H1 (cell line): ENCODE data around the gene ZNF254. TPM values are rescaled to one million over a fixed set of nuclear protein-coding genes. Genes with fewer than 3 reads are reported as not detected.

Experiments used
- CTCF ChIA-PET: fragments of 300-600 bp; sonication (Branson Sonifier 250); formaldehyde crosslinking; loops from one replicate; lab custom pipeline; 2021; ENCODE audit not compliant: partially characterized antibody; lab: Charles Lee
- POLR2A ChIA-PET: fragments of 300-600 bp; sonication (Branson Sonifier 250); formaldehyde crosslinking; loops from one replicate; lab custom pipeline; 2021; ENCODE audit warnings: inconsistent platforms; ENCODE audit not compliant: partially characterized antibody; lab: Charles Lee
- DNase-seq, 2 experiments: peaks; one replicate each; pipeline versions ENCODE4 v3.0.0 to v3.0.0-alpha.2; 2010 to 2022; ENCODE audit warnings: low spot score in 2 of 2, low read depth in 1 of 2, mixed read lengths in 1 of 2
- FAIRE-seq: peaks from 2 replicates; lab custom pipeline; 2011; peaks lifted over from hg19 to GRCh38; lab: Jason Lieb, UNC
- H2AFZ ChIP-seq: 2 replicates; pipeline ENCODE4 v1.8.1; 2012; ENCODE audit warnings: low read length, inconsistent platforms
- H2AK5ac ChIP-seq: 2 replicates; pipeline ENCODE4 v1.6.1; 2013; ENCODE audit warnings: low read depth, low read length
- H2BK120ac ChIP-seq: replicated peaks from 2 replicates; pipeline ENCODE3; 2013; ENCODE audit warnings: low read depth, low read length, inconsistent platforms
- H2BK12ac ChIP-seq: 2 replicates; pipeline ENCODE4 v1.6.1; 2013; ENCODE audit warnings: low read depth, low read length
- H2BK15ac ChIP-seq: 2 replicates; pipeline ENCODE4 v1.6.1; 2013; ENCODE audit warnings: low read length
- H2BK20ac ChIP-seq: 2 replicates; pipeline ENCODE4 v1.6.1; 2013; ENCODE audit warnings: low read length
- H2BK5ac ChIP-seq: 2 replicates; pipeline ENCODE4 v1.6.1; 2013; ENCODE audit warnings: low read depth, low read length
- H3K14ac ChIP-seq: 2 replicates; pipeline ENCODE4 v1.6.1; 2013; ENCODE audit warnings: inconsistent platforms; ENCODE audit not compliant: insufficient read length
- H3K18ac ChIP-seq: 2 replicates; pipeline ENCODE4 v1.6.1; 2013; ENCODE audit warnings: low read length; ENCODE audit errors: extremely low read depth
- H3K23ac ChIP-seq: 2 replicates; pipeline ENCODE4 v1.6.1; 2013; ENCODE audit warnings: inconsistent platforms; ENCODE audit not compliant: insufficient read length
- H3K23me2 ChIP-seq: 2 replicates; pipeline ENCODE4 v1.6.1; 2013; ENCODE audit warnings: low read depth, low read length
- H3K27ac ChIP-seq: 2 replicates; pipeline ENCODE4 v1.6.1; 2011; ENCODE audit warnings: low read depth, low read length, inconsistent platforms
- H3K27me3 ChIP-seq, 4 experiments: replicated peaks in 1 of 4; 1 replicate in 1 of 4; 2 replicates in 3 of 4; pipeline versions ENCODE4 v1.6.1 to v1.8.1; 2011 to 2013; ENCODE audit warnings: low read length in 3 of 4, mild to moderate bottlenecking in 3 of 4, inconsistent platforms in 2 of 4, mixed read lengths in 2 of 4, moderate library complexity in 1 of 4; ENCODE audit not compliant: control insufficient read depth in 3 of 4, insufficient read depth in 3 of 4; ENCODE audit errors: extremely low read depth in 1 of 4
- H3K36me3 ChIP-seq, 4 experiments: 2 replicates each; pipeline versions ENCODE4 v1.6.1 to v1.8.1; 2011 to 2013; ENCODE audit warnings: mild to moderate bottlenecking in 4 of 4, low read length in 3 of 4, moderate library complexity in 2 of 4, control low read depth in 1 of 4, inconsistent platforms in 1 of 4; ENCODE audit not compliant: insufficient read depth in 4 of 4, control insufficient read depth in 2 of 4
- H3K4ac ChIP-seq: replicated peaks from 2 replicates; pipeline ENCODE3; 2013; ENCODE audit warnings: low read length, low read depth, mixed read lengths, inconsistent platforms; ENCODE audit not compliant: insufficient read length
- H3K4me1 ChIP-seq, 4 experiments: replicated peaks in 1 of 4; 1 replicate in 1 of 4; 2 replicates in 3 of 4; pipeline versions ENCODE4 v1.6.1 to v1.8.1; 2011 to 2013; ENCODE audit warnings: low read length in 3 of 4, inconsistent platforms in 2 of 4, mixed read lengths in 1 of 4; ENCODE audit not compliant: insufficient read depth in 4 of 4, control insufficient read depth in 3 of 4
- H3K4me2 ChIP-seq, 2 experiments: 2 replicates each; pipeline versions ENCODE4 v1.6.1 to v1.8.1; 2011 to 2013; ENCODE audit warnings: low read depth in 2 of 2, low read length in 2 of 2, control low read depth in 1 of 2, inconsistent platforms in 1 of 2, mild to moderate bottlenecking in 1 of 2; ENCODE audit not compliant: insufficient read depth in 1 of 2
- H3K4me3 ChIP-seq, 4 experiments: fragments of 200-600, 300-600 bp in 1 of 4; sonication (generic), shearing (Covaris generic), sonication (Bioruptor Twin) in 1 of 4; 2 replicates each; pipeline versions ENCODE4 v1.5.1 to v1.8.1; 2011 to 2016; ENCODE audit warnings: low read length in 4 of 4, low read depth in 3 of 4, control low read depth in 2 of 4, inconsistent platforms in 2 of 4, mild to moderate bottlenecking in 2 of 4, mixed read lengths in 1 of 4, moderate library complexity in 1 of 4; ENCODE audit not compliant: insufficient read depth in 2 of 4; ENCODE audit errors: extremely low read depth in 1 of 4
- H3K56ac ChIP-seq: replicated peaks from 2 replicates; pipeline ENCODE3; 2013; ENCODE audit warnings: low read depth, mild to moderate bottlenecking, mixed read lengths, low read length, inconsistent platforms; ENCODE audit not compliant: insufficient read length
- H3K79me1 ChIP-seq: 2 replicates; pipeline ENCODE4 v1.6.1; 2013; ENCODE audit warnings: low read depth, low read length, control low read depth
- H3K79me2 ChIP-seq, 2 experiments: 2 replicates each; pipeline versions ENCODE4 v1.6.1 to v1.8.1; 2012 to 2013; ENCODE audit warnings: low read length in 2 of 2, mild to moderate bottlenecking in 2 of 2, inconsistent platforms in 1 of 2; ENCODE audit not compliant: insufficient read depth in 2 of 2, control insufficient read depth in 1 of 2
- H3K9ac ChIP-seq, 4 experiments: replicated peaks in 1 of 4; 1 replicate in 1 of 4; 2 replicates in 3 of 4; pipeline versions ENCODE4 v1.6.1 to v1.8.1; 2011 to 2013; ENCODE audit warnings: low read depth in 3 of 4, low read length in 3 of 4, control low read depth in 2 of 4, mild to moderate bottlenecking in 2 of 4, moderate library complexity in 2 of 4, inconsistent platforms in 1 of 4; ENCODE audit errors: extremely low read depth in 1 of 4
- H3K9me3 ChIP-seq, 2 experiments: 2 replicates each; pipeline versions ENCODE4 v1.6.1 to v1.8.1; 2012 to 2013; ENCODE audit warnings: mild to moderate bottlenecking in 2 of 2, moderate library complexity in 2 of 2, control low read depth in 1 of 2, inconsistent platforms in 1 of 2, low read depth in 1 of 2, low read length in 1 of 2, mixed read lengths in 1 of 2; ENCODE audit not compliant: insufficient read depth in 2 of 2
- H4K20me1 ChIP-seq, 2 experiments: replicated peaks in 1 of 2; 2 replicates each; pipeline versions ENCODE3 to v1.8.1; 2011 to 2013; ENCODE audit warnings: inconsistent platforms in 2 of 2, low read length in 2 of 2, mild to moderate bottlenecking in 1 of 2; ENCODE audit not compliant: insufficient read depth in 2 of 2, control insufficient read depth in 1 of 2
- H4K5ac ChIP-seq: 2 replicates; pipeline ENCODE4 v1.6.1; 2013; ENCODE audit warnings: low read length, low read depth, mixed read lengths, inconsistent platforms; ENCODE audit not compliant: insufficient read length
- H4K8ac ChIP-seq: 2 replicates; pipeline ENCODE4 v1.8.0; 2013; ENCODE audit warnings: mild to moderate bottlenecking, moderate library complexity, low read length, inconsistent platforms; ENCODE audit not compliant: insufficient read depth; ENCODE audit errors: extremely low read depth
- H4K91ac ChIP-seq: replicated peaks from 2 replicates; pipeline ENCODE3; 2013; ENCODE audit warnings: low read length, mixed read lengths, inconsistent platforms; ENCODE audit not compliant: insufficient read length
- ASH2L ChIP-seq: fragments of 200-600, 300-600 bp; sonication (generic); IDR thresholded peaks from one replicate; pipeline ENCODE4 v1.7.1; 2017; ENCODE audit warnings: low read length
- BRCA1 ChIP-seq: IDR thresholded peaks from 2 replicates; pipeline ENCODE4 v1.6.1; 2012; ENCODE audit warnings: low read depth, low read length, improper control_type of control experiment
- CBX5 ChIP-seq: fragments of 300-800, 300-1000 bp; sonication (generic); IDR thresholded peaks from 2 replicates; pipeline ENCODE4 v1.7.1; 2016; ENCODE audit warnings: antibody characterized with exemption, low read length, low read depth
- MAFK ChIP-seq: IDR thresholded peaks from 2 replicates; pipeline ENCODE4 v1.6.1; 2012; ENCODE audit warnings: low read depth, mild to moderate bottlenecking, improper control_type of control experiment, low read length
- polyA plus RNA-seq, 7 experiments: library from polyadenylated mRNA; depleted of rRNA in 3 of 7; stranded (reverse) in 5 of 7; unstranded in 2 of 7; fragments of >200 nt in 5 of 7; fragments of 200-250 nt in 2 of 7; gene quantifications; 1 replicate in 5 of 7; 2 replicates in 1 of 7; 4 replicates in 1 of 7; pipeline versions ENCODE4 v1.2.1 to v1.2.3, GENCODE V29; 2011 to 2013; ENCODE audit warnings: missing spikeins in 2 of 7, mixed read lengths in 2 of 7
- total RNA-seq: library from RNA; stranded (reverse); fragmentation: NEBNext Ultra II Directional; extraction: Animal tissue kit (Norgen Biotek cat#: 25700); gene quantifications from 2 replicates; pipeline ENCODE4 v1.2.1, GENCODE V29; 2021

ZNF254 gene
- total and polyA plus RNA-seq, 2 of the 8 experiments (the other 6 are each of a cell fraction or from before 2014, with no cell fraction given) = 4.4 to 22.0 TPM

DNA sequence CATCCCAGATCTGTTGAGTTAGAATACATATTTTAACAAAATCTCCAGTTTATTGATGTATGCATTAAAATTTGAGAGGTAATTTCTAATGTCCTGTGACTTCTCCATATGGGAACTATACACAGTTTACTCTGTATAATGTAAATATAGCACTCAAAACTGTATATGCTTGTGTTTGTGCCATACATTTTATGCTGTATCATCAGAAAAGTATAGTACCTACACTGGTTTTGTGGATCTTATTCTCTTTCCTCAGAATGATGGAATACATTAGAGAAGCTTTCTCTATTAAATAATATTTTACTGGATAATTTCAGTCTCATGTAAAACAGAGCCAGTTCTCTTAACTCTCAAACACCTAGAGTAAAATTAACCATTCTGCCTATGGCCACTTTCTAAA, 53.6 kb downstream of the ZNF254 start:
- Histone ChIP-seq H3K9me3 (peaks cover 11 to 22% of the 10 kb centered on the region in 2 experiments; a peak in 3 of 4 replicates), H3K36me3 (no peaks in the 10 kb centered on the region; a peak in 1 of 8 replicates)
- TF ChIP-seq CBX5 = no peak
- 0 out of 2 replicates have a peak, but pooled peaks have one; percentile 5 for TF ChIP-seq MAFK
- TF ChIP-seq ASH2L = no peak
- no peak for TF ChIP-seq BRCA1

More for the DNA sequence above, 53.6 kb downstream of the ZNF254 start:
- FAIRE-seq (no peak), DNase-seq (no peak)
- no peak overlapping the region for H2BK12ac ChIP-seq
- no peak overlapping the region for H3K27ac ChIP-seq
- H2AK5ac ChIP-seq = no peak overlapping the region
- no peaks in the 10 kb centered on the region for H4K20me1 ChIP-seq
- no peaks in the 10 kb centered on the region for H3K79me2 ChIP-seq
- H3K56ac ChIP-seq = no peak overlapping the region
- H2BK15ac ChIP-seq = no peak overlapping the region
- no peaks in the 10 kb centered on the region for H3K27me3 ChIP-seq
- H3K23ac ChIP-seq = no peak overlapping the region
- H3K23me2 ChIP-seq = no peaks in the 10 kb centered on the region
- no peak overlapping the region for H4K5ac ChIP-seq
- H2BK20ac ChIP-seq = no peak overlapping the region
- no peak overlapping the region for H3K14ac ChIP-seq
- H3K18ac ChIP-seq = no peak overlapping the region
- H3K4me3 ChIP-seq = no peak overlapping the region
- H3K4me1 ChIP-seq = no peaks in the 10 kb centered on the region
- no peak overlapping the region for H2BK120ac ChIP-seq
- H2AFZ ChIP-seq = no peak overlapping the region
- no peak overlapping the region for H4K8ac ChIP-seq
- H3K9ac ChIP-seq = no peak overlapping the region
- no peak overlapping the region for H3K4me2 ChIP-seq
- ChIA-PET CTCF (interaction anchor here (0.9 kb wide), 1 partner anchor 10 kb away, joined by 3 read pairs; no protein-coding TSS in a partner anchor), POLR2A (no interaction called here)
- no peaks in the 10 kb centered on the region for H3K79me1 ChIP-seq
- no peak overlapping the region for H3K4ac ChIP-seq
- no peak overlapping the region for H2BK5ac ChIP-seq
- no peak overlapping the region for H4K91ac ChIP-seq
